Measurements from ENCODE around the gene PLPP4.

DNA sequence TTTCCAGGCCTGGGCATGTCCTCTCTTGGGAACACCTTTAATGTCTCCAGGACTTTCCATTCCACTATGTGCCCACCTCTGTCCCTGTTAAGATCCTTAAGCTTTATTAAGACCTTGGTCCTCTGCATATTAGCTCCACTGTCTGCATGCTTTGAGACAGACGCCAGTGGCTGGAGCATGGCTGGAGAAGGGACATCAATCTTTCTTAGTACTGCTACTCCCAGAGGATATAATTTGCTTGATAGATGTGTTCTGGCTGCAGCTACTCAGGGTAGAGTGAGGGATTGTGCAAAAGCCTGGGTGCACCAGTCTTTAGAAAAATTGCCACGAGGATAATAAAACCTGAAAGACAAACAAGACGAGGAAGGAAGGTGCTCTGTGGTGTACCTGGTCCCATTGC lies 42.9 kb downstream of the PLPP4 start:
- TF ChIP-seq ZFP3 (CRISPR knock-in tag; IDR thresholded peaks at IDR 0.05) (no peak), ZFP30 (CRISPR knock-in tag; IDR thresholded peaks at IDR 0.05) (no peak), TCF4 (CRISPR knock-in tag; IDR thresholded peaks at IDR 0.05; ENCODE audit: borderline replicate concordance) (no peak)

All from SK-N-SH treated with all-trans-retinoic acid at 6 μM for 48 hours (cell line).